ENCODE results near the gene IKBKE.

DNA sequence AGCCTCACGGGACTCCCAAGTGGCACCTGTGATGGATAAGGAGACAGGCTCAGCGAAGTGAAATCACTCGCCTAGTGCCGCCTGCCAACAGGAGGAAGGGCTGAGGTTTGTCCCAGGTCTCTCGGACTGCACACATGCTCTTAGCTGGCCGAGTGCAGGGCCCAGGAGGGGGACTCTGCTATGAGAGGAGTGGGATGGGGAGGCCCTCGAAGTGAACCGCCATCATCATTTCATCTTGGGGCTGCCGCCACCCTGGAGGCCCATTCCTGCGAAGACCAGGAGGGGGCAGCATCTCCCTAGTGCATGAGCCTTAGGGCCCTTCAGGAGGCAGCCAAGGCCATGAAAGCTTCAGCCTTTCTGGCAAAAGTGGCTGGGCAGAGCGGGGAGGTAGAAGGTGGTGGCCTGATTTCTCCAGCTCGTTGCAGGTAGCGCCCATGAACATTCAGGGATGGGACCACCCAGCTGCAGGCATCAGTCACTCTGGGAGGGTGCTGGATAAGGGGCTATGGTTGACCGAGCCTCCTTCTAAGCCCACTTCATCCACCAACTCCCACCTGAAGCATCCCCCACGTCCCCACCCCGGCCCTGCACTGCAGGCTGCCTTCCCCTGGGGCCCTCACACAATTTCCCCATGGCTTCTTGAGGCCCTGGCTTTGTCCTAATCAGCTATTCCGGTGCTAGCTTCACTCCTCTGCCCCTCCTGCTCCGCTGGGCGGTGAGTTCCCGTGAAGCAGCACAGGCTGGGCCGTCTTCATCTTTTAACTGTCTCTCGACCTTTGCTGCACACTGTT lies 19.9 kb downstream of the IKBKE start:
- TF ChIP-seq GATA2 (IDR thresholded peaks at IDR 0.05; ENCODE audit: low read depth, low read length) (no peak), GATA3 (IDR thresholded peaks at IDR 0.05; ENCODE audit: low read depth, low read length) (no peak)
